HepG2 (cell line): Measurements from ENCODE around the gene GATD1.

Experiments
- HCFC1 ChIP-seq: fragments of 150-350 bp; IDR thresholded peaks from 2 replicates; pipeline ENCODE4 v1.6.1; 2014; ENCODE audit warnings: low read depth, low read length
- PHB2 ChIP-seq: fragments of 450-650 bp; IDR thresholded peaks from 2 replicates; pipeline ENCODE4 v1.6.1; 2018; ENCODE audit not compliant: partially characterized antibody
- SP1 ChIP-seq, 2 experiments: fragments of 450-650 bp in 1 of 2; sonication (generic) in 1 of 2; formaldehyde crosslinking in 1 of 2; IDR thresholded peaks; 2 replicates each; pipeline versions ENCODE4 v1.4.0 to v1.6.1; 2016 to 2020; ENCODE audit warnings: missing genetic modification reagents in 1 of 2
- SPEN ChIP-seq: sonication (generic); formaldehyde crosslinking; IDR thresholded peaks from 2 replicates; pipeline ENCODE4 v1.5.1; 2020; ENCODE audit warnings: low read depth, mild to moderate bottlenecking, missing genetic modification reagents
- SRSF9 ChIP-seq: fragments of 200-400 bp; formaldehyde crosslinking; IDR thresholded peaks from 2 replicates; pipeline ENCODE4 v1.6.1; 2018; ENCODE audit warnings: borderline replicate concordance, mild to moderate bottlenecking, low read depth, low read length; ENCODE audit not compliant: insufficient read depth, poor library complexity, severe bottlenecking
- SSRP1 ChIP-seq: IDR thresholded peaks from 2 replicates; pipeline ENCODE4 v1.6.1; 2016; ENCODE audit warnings: control low read depth
- TF ChIP-seq, protein P1 (sequence below), 2 experiments: fragments of 450-650 bp in 1 of 2; sonication (generic) in 1 of 2; formaldehyde crosslinking in 1 of 2; IDR thresholded peaks; 2 replicates each; pipeline versions ENCODE4 v1.6.1 to v1.8.0; 2016 to 2022; ENCODE audit warnings: antibody characterized with exemption in 1 of 2, mild to moderate bottlenecking in 1 of 2, missing genetic modification reagents in 1 of 2
- TF ChIP-seq, protein P2 (sequence below): sonication (generic); formaldehyde crosslinking; IDR thresholded peaks from 2 replicates; pipeline ENCODE4 v1.5.0; 2020; ENCODE audit warnings: mild to moderate bottlenecking, missing genetic modification reagents, moderate library complexity
- TF ChIP-seq, protein P3 (sequence below): sonication (generic); formaldehyde crosslinking; IDR thresholded peaks from 2 replicates; pipeline ENCODE4 v1.4.0; 2020; ENCODE audit warnings: mild to moderate bottlenecking, missing genetic modification reagents

GRCh38 chr11:726278-727220 lies 50.7 kb downstream of the GATD1 start:
- TF ChIP-seq PHB2 (no peak), HCFC1 (no peak), SPEN (CRISPR knock-in tag) (no peak), SSRP1 (CRISPR knock-in tag) (no peak), SRSF9 (no peak), SP1 (IDR thresholded peaks at IDR 0.05) (no peak), SP1 (CRISPR knock-in tag; IDR thresholded peaks at IDR 0.05) (no peak)
- TF ChIP-seq, protein P1, sequence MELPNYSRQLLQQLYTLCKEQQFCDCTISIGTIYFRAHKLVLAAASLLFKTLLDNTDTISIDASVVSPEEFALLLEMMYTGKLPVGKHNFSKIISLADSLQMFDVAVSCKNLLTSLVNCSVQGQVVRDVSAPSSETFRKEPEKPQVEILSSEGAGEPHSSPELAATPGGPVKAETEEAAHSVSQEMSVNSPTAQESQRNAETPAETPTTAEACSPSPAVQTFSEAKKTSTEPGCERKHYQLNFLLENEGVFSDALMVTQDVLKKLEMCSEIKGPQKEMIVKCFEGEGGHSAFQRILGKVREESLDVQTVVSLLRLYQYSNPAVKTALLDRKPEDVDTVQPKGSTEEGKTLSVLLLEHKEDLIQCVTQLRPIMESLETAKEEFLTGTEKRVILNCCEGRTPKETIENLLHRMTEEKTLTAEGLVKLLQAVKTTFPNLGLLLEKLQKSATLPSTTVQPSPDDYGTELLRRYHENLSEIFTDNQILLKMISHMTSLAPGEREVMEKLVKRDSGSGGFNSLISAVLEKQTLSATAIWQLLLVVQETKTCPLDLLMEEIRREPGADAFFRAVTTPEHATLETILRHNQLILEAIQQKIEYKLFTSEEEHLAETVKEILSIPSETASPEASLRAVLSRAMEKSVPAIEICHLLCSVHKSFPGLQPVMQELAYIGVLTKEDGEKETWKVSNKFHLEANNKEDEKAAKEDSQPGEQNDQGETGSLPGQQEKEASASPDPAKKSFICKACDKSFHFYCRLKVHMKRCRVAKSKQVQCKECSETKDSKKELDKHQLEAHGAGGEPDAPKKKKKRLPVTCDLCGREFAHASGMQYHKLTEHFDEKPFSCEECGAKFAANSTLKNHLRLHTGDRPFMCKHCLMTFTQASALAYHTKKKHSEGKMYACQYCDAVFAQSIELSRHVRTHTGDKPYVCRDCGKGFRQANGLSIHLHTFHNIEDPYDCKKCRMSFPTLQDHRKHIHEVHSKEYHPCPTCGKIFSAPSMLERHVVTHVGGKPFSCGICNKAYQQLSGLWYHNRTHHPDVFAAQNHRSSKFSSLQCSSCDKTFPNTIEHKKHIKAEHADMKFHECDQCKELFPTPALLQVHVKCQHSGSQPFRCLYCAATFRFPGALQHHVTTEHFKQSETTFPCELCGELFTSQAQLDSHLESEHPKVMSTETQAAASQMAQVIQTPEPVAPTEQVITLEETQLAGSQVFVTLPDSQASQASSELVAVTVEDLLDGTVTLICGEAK (IDR thresholded peaks at IDR 0.05) = no peak
- TF ChIP-seq, protein P1 (CRISPR knock-in tag; IDR thresholded peaks at IDR 0.05) = no peak
- TF ChIP-seq, protein P2, sequence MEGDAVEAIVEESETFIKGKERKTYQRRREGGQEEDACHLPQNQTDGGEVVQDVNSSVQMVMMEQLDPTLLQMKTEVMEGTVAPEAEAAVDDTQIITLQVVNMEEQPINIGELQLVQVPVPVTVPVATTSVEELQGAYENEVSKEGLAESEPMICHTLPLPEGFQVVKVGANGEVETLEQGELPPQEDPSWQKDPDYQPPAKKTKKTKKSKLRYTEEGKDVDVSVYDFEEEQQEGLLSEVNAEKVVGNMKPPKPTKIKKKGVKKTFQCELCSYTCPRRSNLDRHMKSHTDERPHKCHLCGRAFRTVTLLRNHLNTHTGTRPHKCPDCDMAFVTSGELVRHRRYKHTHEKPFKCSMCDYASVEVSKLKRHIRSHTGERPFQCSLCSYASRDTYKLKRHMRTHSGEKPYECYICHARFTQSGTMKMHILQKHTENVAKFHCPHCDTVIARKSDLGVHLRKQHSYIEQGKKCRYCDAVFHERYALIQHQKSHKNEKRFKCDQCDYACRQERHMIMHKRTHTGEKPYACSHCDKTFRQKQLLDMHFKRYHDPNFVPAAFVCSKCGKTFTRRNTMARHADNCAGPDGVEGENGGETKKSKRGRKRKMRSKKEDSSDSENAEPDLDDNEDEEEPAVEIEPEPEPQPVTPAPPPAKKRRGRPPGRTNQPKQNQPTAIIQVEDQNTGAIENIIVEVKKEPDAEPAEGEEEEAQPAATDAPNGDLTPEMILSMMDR = no peak
- TF ChIP-seq, protein P3, sequence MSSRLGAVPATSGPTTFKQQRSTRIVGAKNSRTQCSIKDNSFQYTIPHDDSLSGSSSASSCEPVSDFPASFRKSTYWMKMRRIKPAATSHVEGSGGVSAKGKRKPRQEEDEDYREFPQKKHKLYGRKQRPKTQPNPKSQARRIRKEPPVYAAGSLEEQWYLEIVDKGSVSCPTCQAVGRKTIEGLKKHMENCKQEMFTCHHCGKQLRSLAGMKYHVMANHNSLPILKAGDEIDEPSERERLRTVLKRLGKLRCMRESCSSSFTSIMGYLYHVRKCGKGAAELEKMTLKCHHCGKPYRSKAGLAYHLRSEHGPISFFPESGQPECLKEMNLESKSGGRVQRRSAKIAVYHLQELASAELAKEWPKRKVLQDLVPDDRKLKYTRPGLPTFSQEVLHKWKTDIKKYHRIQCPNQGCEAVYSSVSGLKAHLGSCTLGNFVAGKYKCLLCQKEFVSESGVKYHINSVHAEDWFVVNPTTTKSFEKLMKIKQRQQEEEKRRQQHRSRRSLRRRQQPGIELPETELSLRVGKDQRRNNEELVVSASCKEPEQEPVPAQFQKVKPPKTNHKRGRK (CRISPR knock-in tag) = no peak
